NCI-H146 (cell line): Measurements from ENCODE around the gene SLC2A4RG.
"Not testable (repeated sequence)": the region's sequence is repeated elsewhere in the genome, so short reads cannot be mapped to it uniquely, and the experiment has no call there.

Experiments used
- DNase-seq: peaks from one replicate; lab custom pipeline; 2025; lab: John Stamatoyannopoulos, UW

SLC2A4RG gene

DNA sequence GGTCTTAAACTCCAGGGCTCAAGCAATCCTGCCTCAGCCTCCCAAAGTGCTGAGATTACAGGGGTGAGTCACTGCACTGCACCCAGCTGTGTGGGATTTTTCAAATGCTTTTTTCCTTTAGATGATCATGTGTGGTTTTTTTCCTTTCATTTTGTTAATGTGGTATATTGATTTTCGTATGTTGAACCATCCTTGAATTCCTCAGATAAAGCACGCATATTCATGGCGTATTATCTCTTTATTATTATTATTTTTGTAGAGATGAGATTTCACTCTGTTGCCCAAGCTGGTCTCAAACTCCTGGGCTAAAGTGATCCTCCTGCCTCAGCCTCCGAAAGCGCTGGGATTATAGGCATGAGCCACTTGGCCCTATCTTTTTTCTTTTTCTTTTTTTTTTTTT, 24.7 kb upstream of the SLC2A4RG start:
- DNase-seq, result no peak

DNA sequence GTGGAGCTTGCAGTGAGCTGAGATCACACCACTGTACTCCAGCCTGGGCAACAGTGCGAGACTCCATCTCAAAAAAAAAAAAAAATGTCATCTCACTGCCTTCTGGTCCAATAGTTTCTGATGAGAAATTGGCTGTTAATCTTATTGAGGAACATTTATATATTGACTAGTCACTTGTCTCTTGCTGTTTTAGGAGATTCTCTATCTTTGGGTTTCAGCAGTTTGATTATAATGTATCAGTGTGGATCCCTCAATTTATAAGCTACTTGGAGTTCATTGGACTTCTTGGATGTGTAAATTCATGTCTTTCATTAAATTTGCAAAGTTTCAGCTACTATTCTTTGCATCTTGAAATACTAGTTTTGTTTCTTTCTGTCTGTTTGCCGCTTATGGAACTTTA, 20.6 kb upstream of the SLC2A4RG start:
- DNase-seq, result no peak

DNA sequence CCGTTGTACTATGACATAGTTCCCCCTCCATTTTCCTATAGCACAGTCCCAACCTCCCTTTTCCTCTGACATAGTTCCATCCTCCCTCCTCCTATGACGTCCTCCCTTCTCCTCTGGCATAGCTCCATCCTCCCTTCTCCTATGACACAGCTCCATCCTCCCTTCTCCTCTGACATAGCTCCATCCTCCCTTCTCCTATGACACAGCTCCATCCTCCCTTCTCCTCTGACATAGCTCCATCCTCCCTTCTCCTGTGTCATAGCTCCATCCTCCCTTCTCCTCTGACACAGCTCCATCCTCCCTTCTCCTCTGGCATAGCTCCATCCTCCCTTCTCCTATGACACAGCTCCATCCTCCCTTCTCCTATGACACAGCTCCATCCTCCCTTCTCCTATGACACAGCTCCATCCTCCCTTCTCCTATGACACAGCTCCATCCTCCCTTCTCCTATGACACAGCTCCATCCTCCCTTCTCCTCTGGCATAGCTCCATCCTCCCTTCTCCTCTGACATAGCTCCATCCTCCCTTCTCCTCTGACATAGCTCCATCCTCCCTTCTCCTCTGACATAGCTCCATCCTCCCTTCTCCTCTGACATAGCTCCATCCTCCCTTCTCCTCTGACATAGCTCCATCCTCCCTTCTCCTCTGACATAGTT, 16.5 kb upstream of the SLC2A4RG start:
- DNase-seq, result not testable (repeated sequence)

DNA sequence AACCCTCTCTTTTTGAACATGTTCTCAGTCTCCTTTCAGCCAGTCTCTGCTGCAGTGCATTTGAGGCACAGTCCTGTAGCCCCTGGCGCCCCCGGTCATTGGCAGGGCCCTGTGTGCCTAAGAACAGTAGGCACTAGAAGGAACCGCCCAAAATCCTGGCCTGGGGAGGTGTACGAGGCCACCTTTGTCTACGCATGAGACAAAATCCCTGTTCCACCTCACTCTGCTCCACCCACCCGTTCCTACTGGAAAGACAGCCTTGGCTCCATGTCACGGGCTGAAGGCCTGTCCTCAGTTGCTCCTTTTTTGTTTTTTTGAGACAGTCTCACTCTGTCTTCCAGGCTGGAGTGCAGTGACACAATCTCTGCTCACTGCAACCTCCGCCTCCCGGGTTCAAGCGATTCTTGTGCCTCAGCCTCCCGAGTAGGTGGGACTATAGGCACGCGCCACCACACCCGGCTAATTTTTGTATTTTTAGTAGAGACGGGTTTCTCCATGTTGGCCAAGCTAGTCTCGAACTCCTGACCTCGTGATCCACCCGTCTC, 9.3 kb upstream of the SLC2A4RG start:
- DNase-seq, result not testable (repeated sequence)

DNA sequence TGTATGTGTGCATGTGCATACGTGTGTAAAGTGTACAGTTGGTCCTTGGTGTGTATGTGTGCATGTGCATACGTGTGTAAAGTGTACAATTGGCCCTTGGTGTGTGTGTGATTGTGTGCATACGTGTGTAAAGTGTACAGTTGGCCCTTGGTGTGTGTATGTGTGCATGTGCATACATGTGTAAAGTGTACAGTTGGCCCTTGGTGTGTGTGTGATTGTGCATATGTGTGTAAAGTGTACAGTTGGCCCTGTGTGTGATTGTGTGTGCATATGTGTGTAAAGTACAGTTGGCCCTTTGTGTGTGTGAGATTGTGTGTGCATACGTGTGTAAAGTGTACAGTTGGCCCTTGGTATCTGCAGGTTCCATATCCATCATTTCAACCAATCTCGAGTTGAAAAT, 8.2 kb upstream of the SLC2A4RG start:
- DNase-seq, result no peak

DNA sequence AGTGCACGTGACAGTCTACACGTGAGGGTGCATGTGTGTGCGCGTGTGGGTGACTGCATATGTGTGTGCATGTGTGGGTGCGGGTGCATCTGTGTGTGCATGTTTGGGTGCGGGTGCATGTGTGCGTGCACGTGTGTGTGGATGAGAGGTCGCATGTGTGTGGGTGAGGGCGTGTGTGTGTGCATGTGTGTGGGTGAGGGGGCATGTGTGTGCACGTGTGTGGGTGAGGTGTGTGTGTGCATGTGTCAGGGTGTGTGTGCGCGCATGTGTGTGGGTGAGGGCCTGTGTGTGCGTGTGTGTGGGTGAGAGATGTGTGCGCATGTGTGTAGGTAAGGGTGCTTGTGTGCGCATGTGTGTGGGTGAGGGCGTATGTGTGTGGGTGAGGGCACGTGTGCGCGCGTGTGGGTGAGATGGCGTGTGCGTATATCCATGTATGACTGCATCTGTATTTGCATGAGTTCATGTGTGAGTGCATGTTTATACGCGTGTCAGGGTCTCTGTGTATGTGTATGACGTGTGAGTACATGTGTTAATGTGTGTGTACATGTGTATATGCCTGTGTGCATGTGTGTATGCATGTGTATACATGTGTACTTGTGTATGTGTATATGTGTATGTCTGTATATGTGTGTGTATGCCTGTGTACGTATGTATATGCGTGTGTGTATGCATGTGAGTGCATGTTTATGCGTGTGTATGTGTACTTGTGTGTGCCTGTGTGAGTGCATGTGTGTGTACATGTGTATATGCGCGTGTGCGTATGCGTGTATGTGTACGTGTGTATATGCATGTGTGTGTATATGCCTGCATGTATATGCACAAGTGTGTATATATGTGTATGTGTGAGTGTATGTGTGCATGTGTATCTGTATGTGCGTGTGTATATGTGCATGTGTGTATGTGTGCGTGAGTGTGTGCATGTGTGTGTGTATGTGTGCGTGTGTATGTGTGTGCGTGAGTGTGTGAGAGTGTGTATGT, 7.2 kb upstream of the SLC2A4RG start:
- DNase-seq, result no peak

DNA sequence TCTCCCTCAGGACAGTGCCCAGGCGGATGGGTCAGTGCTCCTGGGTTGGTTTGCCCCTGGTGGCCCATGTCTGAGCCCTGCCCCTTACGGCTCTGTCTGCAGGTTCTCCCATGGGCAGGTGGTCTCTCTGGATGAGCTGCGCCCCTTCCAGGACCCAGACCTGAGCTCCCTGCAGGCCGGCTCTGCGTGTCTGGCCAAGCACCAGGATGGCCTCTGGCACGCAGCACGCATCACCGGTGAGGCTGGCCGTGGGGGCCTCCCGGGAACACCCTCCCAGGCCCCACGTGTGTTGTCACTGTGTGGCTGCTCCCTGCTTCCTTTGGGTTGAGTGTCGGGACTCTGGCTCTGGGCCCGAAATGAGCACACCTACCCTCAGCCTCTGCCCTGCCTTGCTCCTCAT, 6.5 kb upstream of the SLC2A4RG start:
- DNase-seq, result no peak

DNA sequence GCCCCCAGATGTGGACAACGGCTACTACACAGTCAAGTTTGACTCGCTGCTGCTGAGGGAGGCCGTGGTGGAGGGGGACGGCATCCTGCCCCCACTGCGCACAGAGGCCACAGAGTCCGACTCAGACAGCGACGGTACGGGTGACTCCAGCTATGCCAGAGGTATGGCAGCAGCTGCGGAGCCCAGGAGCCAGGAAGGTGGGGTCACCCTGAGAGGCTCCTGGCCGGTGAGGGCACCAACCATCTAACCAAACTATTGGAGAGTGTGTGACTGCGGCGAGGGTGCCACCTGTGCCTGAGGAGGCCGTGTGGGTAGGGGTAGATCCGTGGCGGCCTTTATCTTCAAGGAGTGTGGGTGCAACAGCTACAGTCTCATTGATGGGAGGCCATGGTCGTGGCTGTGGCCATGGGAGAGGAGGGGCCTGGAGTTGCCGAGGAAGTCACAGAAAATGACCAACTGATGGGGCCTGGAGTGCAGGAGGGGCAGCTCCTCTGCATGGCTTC, 5.9 kb upstream of the SLC2A4RG start:
- no peak for DNase-seq

DNA sequence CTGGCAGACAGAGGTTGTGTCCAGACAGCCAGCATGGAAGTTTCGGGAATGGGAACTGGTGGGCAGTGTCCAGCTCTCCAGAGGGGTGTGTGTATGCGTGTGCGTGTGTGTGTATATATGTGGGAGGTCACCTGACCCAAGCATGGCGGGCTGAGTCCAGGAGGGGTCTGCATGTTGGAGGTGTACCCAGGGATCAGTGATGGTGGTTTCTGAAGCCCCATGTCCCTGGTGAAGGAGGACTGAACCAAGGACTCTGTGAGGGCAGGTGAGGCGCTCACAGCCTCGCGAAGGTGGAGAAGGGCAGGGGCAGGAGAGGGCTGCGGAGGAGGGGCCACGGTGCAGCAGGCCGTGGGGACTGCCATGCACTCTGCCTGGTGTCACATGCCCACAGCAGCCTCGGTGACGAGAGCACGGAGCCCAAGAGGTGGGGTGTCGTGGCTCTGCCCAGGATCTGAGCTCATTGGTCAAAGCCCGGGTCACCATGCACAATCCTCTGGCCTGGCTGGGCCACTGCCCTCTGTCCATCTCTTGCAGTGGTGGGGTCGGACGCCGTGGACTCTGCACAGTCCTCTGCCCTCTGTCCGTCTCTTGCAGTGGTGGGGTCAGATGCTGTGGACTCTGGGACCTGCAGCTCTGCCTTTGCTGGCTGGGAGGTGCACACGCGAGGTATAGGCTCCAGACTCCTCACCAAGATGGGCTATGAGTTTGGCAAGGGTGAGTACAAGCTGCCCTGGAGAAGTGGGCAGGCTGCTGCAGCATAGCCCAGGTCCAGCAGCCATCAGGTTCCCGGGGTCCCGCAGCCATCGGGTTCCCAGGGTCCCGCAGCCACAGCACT, 5.2 kb upstream of the SLC2A4RG start:
- no peak for DNase-seq

DNA sequence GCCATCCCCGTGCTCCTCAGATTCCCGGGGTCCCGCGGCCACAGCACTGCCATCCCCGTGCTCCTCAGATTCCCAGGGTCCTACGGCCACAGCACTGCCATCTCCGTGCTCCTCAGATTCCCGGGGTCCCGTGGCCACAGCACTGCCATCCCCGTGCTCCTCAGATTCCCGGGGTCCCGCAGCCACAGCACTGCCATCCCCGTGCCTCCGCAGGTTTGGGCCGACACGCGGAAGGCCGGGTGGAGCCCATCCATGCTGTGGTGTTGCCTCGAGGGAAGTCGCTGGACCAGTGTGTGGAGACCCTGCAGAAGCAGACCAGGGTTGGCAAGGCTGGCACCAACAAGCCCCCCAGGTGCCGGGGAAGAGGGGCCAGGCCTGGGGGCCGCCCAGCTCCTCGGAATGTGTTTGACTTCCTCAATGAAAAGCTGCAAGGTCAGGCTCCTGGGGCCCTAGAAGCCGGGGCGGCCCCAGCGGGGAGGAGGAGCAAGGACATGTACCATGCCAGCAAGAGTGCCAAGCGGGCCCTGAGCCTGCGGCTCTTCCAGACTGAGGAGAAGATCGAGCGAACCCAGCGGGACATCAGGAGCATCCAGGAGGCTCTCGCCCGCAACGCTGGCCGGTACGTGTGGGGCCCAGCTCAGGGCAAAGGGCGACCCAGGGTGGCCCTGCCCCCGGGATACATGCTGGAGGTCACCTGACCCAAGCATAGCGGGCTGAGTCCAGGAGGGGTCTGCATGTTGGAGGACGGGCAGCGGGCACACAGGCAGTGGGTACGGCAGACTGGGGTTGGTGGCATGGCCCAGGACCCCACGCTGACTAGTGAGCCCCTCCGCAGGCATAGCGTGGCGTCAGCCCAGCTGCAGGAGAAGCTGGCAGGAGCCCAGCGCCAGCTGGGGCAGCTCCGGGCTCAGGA, 4.4 kb upstream of the SLC2A4RG start:
- no peak for DNase-seq

DNA sequence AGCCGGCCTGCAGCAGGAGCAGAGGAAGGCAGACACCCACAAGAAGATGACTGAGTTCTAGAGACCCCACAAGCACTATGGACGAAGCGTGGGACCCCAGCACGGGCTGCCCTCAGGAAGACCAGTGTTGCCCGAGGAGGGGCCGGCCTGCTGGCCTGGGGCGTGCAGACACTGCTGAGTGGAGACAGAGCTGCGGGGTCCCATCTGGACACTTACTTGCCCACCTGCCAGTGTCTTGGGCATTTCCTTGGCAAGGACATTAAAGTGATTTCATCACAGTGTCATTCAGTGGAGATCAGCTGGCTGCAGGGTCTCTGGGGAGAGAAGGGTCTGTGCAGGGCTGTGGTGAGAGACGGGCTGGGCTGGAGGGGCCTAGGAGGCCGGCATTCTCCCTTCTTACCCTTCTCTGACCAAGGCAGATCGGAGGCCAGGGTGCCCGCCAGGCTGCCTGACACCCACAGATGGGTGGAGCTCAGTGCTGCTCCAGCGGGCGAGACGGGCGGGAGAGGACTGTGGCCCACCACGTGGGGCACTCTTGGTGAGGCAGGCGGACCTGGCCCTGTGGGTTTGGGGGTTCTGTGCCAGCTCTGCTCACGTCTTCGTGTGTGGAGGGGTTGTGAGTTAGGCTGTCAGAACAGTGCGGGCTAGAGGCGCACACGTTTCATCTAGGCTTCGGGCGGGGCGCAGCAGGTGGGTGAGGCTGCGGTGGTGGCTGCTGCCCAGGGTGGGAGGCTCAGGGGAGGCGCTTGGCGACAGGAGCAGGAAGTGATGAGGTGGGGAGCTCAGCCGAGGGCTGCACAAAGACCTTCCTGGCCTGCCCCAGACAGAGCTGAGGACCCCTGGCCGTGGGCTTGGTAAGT, 3.5 kb upstream of the SLC2A4RG start, which contains the start of gene LIME1:
TSS of gene LIME1 (plus strand) at position 806 of the 860 bp plus-strand sequence. CDS start 886 bp downstream, outside the sequence.
- DNase-seq, result no peak

DNA sequence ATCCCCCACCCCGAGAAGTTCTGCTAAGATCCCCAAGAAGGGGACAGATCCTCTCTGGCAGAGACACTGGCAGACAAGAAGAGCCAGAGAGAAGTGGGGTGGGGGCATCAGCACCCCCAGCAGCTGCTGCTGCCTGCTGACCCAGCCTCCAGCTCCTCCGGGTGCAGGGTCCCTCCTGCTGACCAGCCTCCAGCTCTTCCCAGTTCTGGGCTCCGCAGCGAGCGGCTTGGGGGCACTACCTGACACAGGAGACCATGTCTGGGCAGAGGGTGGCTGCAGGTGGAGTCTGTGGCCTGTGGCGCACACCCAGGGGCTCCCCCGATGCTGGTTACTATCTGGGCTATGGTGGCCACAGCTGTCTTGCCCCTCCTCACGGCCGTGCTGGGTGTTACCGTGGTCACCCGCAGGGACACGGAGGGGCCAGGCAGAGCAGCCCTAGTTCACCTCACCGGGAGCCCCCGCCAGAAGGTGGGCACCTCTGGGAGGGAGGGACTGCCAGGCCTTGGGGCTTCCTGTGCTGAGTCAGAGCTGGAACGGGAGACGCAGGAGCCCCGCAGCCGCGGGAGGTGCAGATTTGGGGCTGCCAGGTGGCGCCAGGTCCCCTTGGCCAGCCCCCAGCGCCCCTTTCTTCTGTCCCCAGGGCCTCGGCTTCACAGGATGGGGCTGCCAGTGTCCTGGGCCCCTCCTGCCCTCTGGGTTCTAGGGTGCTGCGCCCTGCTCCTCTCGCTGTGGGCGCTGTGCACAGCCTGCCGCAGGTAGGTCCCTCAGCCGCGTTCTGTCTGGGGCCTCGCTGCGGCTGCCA, 2.5 kb upstream of the SLC2A4RG start:
- no peak for DNase-seq

DNA sequence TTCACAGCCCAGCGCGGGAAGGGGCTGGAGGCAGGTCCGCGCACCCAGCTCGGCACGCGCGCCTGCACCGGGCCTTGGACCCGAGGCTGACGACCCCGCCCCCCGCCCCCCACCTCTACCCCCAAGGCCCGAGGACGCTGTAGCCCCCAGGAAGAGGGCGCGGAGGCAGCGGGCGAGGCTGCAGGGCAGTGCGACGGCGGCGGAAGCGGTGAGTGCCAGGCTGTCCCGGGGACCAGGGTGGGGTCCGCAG, 2.0 kb upstream of the SLC2A4RG start:
- no peak for DNase-seq

DNA sequence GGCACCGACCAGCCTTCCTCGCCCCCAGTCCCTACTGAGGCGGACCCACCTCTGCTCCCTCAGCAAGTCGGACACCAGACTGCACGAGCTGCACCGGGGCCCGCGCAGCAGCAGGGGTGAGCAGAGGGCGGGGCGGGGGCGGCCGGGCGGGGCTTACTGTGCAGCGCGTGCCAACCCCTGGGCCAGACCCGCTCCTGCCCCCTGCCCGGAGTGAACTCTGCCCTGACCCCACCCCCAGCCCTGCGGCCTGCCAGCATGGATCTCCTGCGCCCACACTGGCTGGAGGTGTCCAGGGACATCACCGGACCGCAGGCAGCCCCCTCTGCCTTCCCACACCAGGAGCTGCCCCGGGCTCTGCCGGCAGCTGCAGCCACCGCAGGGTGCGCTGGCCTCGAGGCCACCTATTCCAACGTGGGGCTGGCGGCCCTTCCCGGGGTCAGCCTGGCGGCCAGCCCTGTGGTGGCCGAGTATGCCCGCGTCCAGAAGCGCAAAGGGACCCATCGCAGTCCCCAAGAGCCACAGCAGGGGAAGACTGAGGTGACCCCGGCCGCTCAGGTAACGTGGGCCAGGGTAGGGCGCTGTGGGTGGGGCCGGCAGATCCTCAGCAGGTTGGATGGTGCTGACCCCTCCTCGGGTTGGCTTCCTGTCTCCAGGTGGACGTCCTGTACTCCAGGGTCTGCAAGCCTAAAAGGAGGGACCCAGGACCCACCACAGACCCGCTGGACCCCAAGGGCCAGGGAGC, 1.5 kb upstream of the SLC2A4RG start:
- peak; percentile 19 for DNase-seq

DNA sequence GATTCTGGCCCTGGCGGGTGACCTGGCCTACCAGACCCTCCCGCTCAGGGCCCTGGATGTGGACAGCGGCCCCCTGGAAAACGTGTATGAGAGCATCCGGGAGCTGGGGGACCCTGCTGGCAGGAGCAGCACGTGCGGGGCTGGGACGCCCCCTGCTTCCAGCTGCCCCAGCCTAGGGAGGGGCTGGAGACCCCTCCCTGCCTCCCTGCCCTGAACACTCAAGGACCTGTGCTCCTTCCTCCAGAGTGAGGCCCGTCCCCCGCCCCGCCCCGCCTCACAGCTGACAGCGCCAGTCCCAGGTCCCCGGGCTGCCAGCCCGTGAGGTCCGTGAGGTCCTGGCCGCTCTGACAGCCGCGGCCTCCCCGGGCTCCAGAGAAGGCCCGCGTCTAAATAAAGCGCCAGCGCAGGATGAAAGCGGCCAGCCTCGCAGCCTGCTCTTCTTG, 868 bp upstream of the SLC2A4RG start:
- DNase-seq, result peak; percentile 15

DNA sequence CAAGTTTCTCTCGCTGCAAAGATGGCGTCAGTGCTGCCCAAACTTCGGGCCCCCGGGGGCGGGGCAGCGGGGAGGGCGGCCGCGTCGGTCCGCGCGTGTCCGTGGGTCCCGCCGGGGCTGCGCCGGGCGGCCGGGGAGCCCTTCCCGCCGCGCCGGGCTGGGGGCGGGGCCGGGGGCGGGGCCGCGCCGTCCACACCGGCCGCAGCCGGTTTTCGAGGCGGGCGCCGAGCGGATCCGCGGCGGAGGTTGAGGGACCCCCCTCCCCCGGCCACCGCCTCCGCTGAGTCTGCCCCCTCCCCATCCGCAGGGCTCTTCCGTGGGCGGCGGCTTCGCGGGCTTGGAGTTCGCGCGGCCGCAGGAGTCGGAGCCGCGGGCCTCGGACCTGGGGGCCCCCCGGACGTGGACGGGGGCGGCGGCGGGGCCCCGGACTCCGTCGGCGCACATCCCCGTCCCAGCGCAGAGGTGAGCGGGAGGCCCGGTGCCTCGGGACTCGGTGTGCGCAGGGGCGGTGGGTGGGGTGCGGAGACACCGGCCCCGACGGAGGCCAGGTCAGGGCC, 572 bp downstream of the SLC2A4RG start:
- DNase-seq, result peak; percentile 50

DNA sequence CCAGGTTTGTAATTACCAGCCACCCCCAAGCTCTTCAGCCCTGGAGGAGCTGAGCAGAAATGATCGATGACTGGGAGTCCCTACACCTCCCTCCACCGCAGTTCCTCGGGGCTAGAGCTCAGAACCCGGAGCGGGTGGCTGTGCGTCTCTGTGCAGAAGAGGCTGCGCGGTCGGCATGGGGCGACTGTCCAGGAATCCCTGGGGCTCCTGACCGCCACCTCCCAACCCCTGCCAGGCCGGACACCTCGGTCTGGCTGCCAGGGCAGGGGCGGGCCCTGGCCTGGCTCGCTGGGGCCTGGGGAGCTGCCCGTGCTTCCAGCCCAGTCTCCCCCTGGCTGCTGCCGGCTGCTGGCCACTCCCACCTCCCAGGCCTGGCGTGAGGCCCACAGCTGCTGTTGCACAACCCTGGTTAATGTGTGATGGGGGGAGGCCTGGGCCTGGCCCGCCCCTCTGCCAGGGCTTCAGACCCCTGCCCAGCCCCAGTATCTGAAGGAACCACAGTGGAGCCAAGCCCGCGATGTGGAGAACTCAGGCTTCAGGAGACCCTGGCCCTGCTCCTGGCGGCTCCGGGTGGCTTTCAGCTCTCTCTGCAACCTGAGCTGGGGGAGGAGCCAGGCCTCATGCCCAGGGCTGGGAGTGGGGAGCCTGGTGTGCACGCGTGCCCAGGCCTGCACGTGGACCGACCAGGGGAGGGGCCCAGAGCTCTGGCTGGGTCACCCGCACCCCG, 1.2 kb downstream of the SLC2A4RG start:
- DNase-seq, result peak; percentile 75

DNA sequence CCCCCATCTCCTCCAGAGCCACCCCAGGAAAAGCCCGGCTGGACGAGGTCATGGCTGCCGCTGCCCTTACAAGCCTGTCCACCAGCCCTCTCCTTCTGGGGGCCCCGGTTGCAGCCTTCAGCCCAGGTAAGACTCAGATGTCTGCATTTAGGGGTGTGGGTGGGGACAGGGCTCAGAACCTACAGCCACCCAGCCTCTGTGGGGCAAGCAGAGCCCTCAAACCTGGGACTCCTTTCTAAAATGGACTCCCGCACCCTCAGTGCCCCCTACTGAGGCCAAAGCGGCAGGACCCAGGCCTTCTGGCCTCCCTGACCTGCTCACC, 1.7 kb downstream of the SLC2A4RG start:
- DNase-seq, result no peak
